ENCODE measurements around the gene SEC16B.

Gene SEC16B

DNA sequence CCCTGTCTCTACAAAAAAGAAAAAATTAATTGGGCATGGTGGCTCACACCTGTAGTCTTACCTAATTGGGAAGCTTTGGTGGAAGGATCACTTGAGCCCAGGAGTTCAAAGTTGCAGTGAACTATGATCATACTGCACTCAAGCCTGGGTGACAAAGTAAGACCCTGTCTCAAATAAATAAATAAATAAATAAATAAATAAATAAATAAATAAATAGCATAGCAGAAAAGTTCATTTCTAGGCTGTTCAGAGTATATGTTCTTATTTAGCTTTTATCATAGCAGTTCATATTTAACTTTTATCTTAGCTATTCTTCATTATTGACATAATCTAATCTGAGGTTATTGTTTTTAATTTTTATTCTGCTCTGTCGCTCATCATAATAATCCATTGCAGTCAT lies 8.7 kb upstream of the SEC16B start:
- no peak overlapping the region for H2BK5ac ChIP-seq (ENCODE audit: low read depth, low read length, poor library complexity, severe bottlenecking)
- no peak overlapping the region for H3K18ac ChIP-seq (ENCODE audit: low read depth in 1 of 2, low read length in 2 of 2)
- H4K91ac ChIP-seq (ENCODE audit: low read length), result no peak overlapping the region
- H2BK120ac ChIP-seq (ENCODE audit: low read depth, low read length), result no peak overlapping the region
- peaks cover 5% of the 10 kb centered on the region for H3K79me1 ChIP-seq (replicated peaks; ENCODE audit: low read length, poor library complexity, severe bottlenecking)
- DNase-seq, result no peak
- H2AFZ ChIP-seq (ENCODE audit: low read depth, low read length), result no peak overlapping the region
- H3K4me3 ChIP-seq (ENCODE audit: insufficient read depth in 1 of 2, low read depth in 1 of 2, low read length in 2 of 2), result no peak overlapping the region
- no peak overlapping the region for H4K8ac ChIP-seq (ENCODE audit: low read length)
- WGBS, result 100% methylated on average over 1 of the region's 1 CpG
- no peak overlapping the region for H3K23ac ChIP-seq (ENCODE audit: low read length in 2 of 2)
- H3K14ac ChIP-seq (ENCODE audit: low read length in 2 of 2), result no peak overlapping the region
- H3K9ac ChIP-seq (ENCODE audit: low read length), result no peak overlapping the region
- H2BK15ac ChIP-seq (ENCODE audit: low read depth, poor library complexity, severe bottlenecking), result no peak overlapping the region
- H3K27me3 ChIP-seq (ENCODE audit: control insufficient read depth in 1 of 2, insufficient read depth in 1 of 2, low read length in 2 of 2), result no peaks in the 10 kb centered on the region
- H3K27ac ChIP-seq (ENCODE audit: low read length, poor library complexity, severe bottlenecking), result peak overlapping the region; percentile 99
- H3K36me3 ChIP-seq (ENCODE audit: control insufficient read depth in 1 of 2, insufficient read depth in 2 of 2, low read depth in 1 of 2, low read length in 2 of 2), result no peaks in the 10 kb centered on the region
- H3K9me3 ChIP-seq (ENCODE audit: control insufficient read depth, low read length), result no peaks in the 10 kb centered on the region
- H3K4me2 ChIP-seq (ENCODE audit: low read length, poor library complexity, severe bottlenecking), result no peak overlapping the region
- peaks cover 8% of the 10 kb centered on the region for H3K4me1 ChIP-seq (ENCODE audit: control insufficient read depth, insufficient read depth, low read depth, low read length)
- H3K4ac ChIP-seq (ENCODE audit: low read depth in 1 of 2, low read length in 2 of 2), result no peak overlapping the region
- H2BK12ac ChIP-seq (ENCODE audit: low read length in 2 of 2), result no peak overlapping the region
- H2AK5ac ChIP-seq (ENCODE audit: low read length, severe bottlenecking), result peak overlapping the region; percentile 14

DNA sequence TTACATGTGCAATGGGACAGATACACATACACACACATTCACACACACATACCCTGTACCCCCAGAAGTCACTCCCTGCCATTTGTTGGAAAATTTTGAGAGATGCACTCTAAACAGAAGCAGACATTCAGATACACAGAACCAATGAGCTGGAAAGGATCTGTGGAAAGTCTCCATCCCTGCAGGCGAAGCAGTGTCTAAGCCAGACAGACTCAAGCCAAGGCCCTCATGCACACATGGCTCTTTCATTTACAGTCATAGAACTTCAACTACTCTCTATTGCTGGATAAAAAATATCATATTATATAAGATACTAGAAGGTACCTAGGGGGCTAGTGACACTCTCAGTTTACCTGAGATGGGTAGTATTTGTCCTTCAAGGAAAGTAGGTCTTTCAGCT lies 7.3 kb upstream of the SEC16B start:
- no CpG with 5 or more reads among the region's 1 CpG for WGBS
- no peak overlapping the region for H3K4me3 ChIP-seq (ENCODE audit: insufficient read depth in 1 of 2, low read depth in 1 of 2, low read length in 2 of 2)
- H3K36me3 ChIP-seq (ENCODE audit: control insufficient read depth in 1 of 2, insufficient read depth in 2 of 2, low read depth in 1 of 2, low read length in 2 of 2), result peaks cover 0 to 4% of the 10 kb centered on the region in 2 experiments
- H2AK5ac ChIP-seq (ENCODE audit: low read length, severe bottlenecking), result peak overlapping the region; percentile 14
- peaks cover 9% of the 10 kb centered on the region for H3K79me1 ChIP-seq (replicated peaks; ENCODE audit: low read length, poor library complexity, severe bottlenecking)
- DNase-seq, result no peak
- no peak overlapping the region for H4K91ac ChIP-seq (ENCODE audit: low read length)
- H3K9me3 ChIP-seq (ENCODE audit: control insufficient read depth, low read length), result no peaks in the 10 kb centered on the region
- H3K18ac ChIP-seq (ENCODE audit: low read depth in 1 of 2, low read length in 2 of 2), result no peak overlapping the region
- no peak overlapping the region for H2BK12ac ChIP-seq (ENCODE audit: low read length in 2 of 2)
- H2BK15ac ChIP-seq (ENCODE audit: low read depth, poor library complexity, severe bottlenecking), result no peak overlapping the region
- H3K4me1 ChIP-seq (ENCODE audit: control insufficient read depth, insufficient read depth, low read depth, low read length), result peaks cover 8% of the 10 kb centered on the region
- H3K4me2 ChIP-seq (ENCODE audit: low read length, poor library complexity, severe bottlenecking), result no peak overlapping the region
- H2BK120ac ChIP-seq (ENCODE audit: low read depth, low read length), result no peak overlapping the region
- no peak overlapping the region for H3K9ac ChIP-seq (ENCODE audit: low read length)
- H2AFZ ChIP-seq (ENCODE audit: low read depth, low read length), result no peak overlapping the region
- no peak overlapping the region for H3K14ac ChIP-seq (ENCODE audit: low read length in 2 of 2)
- no peaks in the 10 kb centered on the region for H3K27me3 ChIP-seq (ENCODE audit: control insufficient read depth in 1 of 2, insufficient read depth in 1 of 2, low read length in 2 of 2)
- H3K27ac ChIP-seq (ENCODE audit: low read length, poor library complexity, severe bottlenecking), result peak overlapping the region; percentile 99
- H3K23ac ChIP-seq (ENCODE audit: low read length in 2 of 2), result no peak overlapping the region
- no peak overlapping the region for H4K8ac ChIP-seq (ENCODE audit: low read length)
- peak overlapping the region; percentile 15 for H2BK5ac ChIP-seq (ENCODE audit: low read depth, low read length, poor library complexity, severe bottlenecking)
- no peak overlapping the region for H3K4ac ChIP-seq (ENCODE audit: low read depth in 1 of 2, low read length in 2 of 2)

DNA sequence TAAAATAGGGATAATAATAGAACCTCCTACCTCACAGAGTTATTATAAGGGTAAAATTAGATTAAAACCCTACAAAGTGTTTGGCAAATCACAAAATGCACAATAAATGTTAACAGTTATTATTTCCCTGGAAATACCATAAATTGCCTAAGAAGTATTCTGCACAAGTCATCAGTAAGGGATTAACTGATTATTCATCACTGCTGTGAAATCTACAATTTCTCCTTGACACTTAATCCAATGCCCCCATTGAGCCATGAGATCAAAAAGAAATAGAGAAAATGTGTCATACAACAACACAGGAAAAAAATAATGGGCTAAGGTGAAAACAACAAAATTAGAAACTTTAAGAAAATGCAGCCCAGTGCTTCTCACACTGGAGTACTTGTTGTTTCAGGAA lies 6.7 kb upstream of the SEC16B start:
- H2AFZ ChIP-seq (ENCODE audit: low read depth, low read length), result no peak overlapping the region

DNA sequence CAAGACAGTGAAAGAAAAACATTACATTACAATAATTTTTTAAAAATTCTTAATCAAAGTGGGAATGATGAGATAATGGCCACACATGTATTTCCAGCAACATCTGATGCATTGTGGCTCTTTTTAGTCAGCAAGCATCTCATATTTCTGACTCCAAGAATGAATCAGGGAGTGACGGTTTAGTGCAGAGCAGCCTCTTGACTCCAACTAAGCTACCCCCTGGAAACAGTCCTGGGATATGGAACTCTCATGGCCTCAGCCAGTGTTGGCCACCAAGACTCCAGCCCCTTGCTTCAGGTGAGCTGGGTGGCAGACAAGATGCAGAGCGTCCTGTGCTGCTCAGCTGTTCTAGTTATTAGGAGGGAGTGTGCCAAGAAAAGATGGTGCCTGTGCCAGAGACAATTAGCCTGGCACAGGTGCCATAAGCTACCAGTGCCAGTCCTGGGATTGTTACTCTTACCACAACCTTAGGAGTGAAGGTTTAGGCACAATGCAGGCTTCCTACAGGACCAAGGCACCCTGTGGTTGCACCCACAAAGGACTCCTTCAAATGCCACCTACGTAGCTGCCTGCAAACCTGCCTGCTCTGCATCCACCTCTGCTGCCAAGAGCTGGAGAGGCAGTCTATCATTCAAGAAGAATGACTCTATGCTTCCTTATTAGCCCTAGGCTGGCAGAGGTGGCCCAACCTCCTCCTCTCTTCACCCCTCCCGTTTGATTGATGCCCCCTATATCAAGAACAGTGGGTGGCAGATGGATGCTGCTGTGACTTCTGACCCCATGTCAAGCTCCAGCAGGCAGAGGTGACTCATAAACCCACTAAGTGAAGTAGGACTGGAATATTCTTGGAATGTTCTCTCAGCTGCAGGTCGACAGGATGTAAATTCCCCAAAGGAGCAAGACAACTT lies 6.0 kb upstream of the SEC16B start:
- Histone ChIP-seq H3K4ac (ENCODE audit: low read depth in 1 of 2, low read length in 2 of 2) (no peak overlapping the region), H3K18ac (ENCODE audit: low read depth in 1 of 2, low read length in 2 of 2) (no peak overlapping the region), H2BK5ac (ENCODE audit: low read depth, low read length, poor library complexity, severe bottlenecking) (peak overlapping the region; percentile 77), H3K79me1 (replicated peaks; ENCODE audit: low read length, poor library complexity, severe bottlenecking) (peaks cover 11% of the 10 kb centered on the region), H2BK12ac (ENCODE audit: low read length in 2 of 2) (peak overlapping the region in 1 of 2 experiments; percentile 2), H3K14ac (ENCODE audit: low read length in 2 of 2) (peak overlapping the region in 1 of 2 experiments; percentile 26), H3K9me3 (ENCODE audit: control insufficient read depth, low read length) (no peaks in the 10 kb centered on the region), H3K27me3 (ENCODE audit: control insufficient read depth in 1 of 2, insufficient read depth in 1 of 2, low read length in 2 of 2) (no peaks in the 10 kb centered on the region), H2BK120ac (ENCODE audit: low read depth, low read length) (no peak overlapping the region), H3K4me3 (ENCODE audit: insufficient read depth in 1 of 2, low read depth in 1 of 2, low read length in 2 of 2) (no peak overlapping the region), H3K27ac (ENCODE audit: low read length, poor library complexity, severe bottlenecking) (peak overlapping the region; percentile 99), H3K36me3 (ENCODE audit: control insufficient read depth in 1 of 2, insufficient read depth in 2 of 2, low read depth in 1 of 2, low read length in 2 of 2) (peaks cover 0 to 4% of the 10 kb centered on the region in 2 experiments), H2AFZ (ENCODE audit: low read depth, low read length) (no peak overlapping the region), H3K23ac (ENCODE audit: low read length in 2 of 2) (no peak overlapping the region), H3K4me2 (ENCODE audit: low read length, poor library complexity, severe bottlenecking) (peak overlapping the region; percentile 14), H2AK5ac (ENCODE audit: low read length, severe bottlenecking) (peak overlapping the region; percentile 98), H3K4me1 (ENCODE audit: control insufficient read depth, insufficient read depth, low read depth, low read length) (peaks cover 8% of the 10 kb centered on the region), H2BK15ac (ENCODE audit: low read depth, poor library complexity, severe bottlenecking) (no peak overlapping the region), H4K91ac (ENCODE audit: low read length) (no peak overlapping the region), H4K8ac (ENCODE audit: low read length) (no peak overlapping the region), H3K9ac (ENCODE audit: low read length) (peak overlapping the region; percentile 6)
- WGBS, result 54% methylated on average over 5 of the region's 5 CpGs
- DNase-seq, result peak; percentile 11

More for the DNA sequence above, 6.7 kb upstream of the SEC16B start:
- Histone ChIP-seq H3K4ac (ENCODE audit: low read depth in 1 of 2, low read length in 2 of 2) (no peak overlapping the region), H3K4me1 (ENCODE audit: control insufficient read depth, insufficient read depth, low read depth, low read length) (peaks cover 8% of the 10 kb centered on the region), H3K27me3 (ENCODE audit: control insufficient read depth in 1 of 2, insufficient read depth in 1 of 2, low read length in 2 of 2) (no peaks in the 10 kb centered on the region), H3K18ac (ENCODE audit: low read depth in 1 of 2, low read length in 2 of 2) (no peak overlapping the region), H2AK5ac (ENCODE audit: low read length, severe bottlenecking) (no peak overlapping the region), H3K4me3 (ENCODE audit: insufficient read depth in 1 of 2, low read depth in 1 of 2, low read length in 2 of 2) (no peak overlapping the region), H3K23ac (ENCODE audit: low read length in 2 of 2) (no peak overlapping the region), H3K9ac (ENCODE audit: low read length) (no peak overlapping the region), H4K8ac (ENCODE audit: low read length) (no peak overlapping the region), H3K79me1 (replicated peaks; ENCODE audit: low read length, poor library complexity, severe bottlenecking) (peaks cover 11% of the 10 kb centered on the region), H3K14ac (ENCODE audit: low read length in 2 of 2) (no peak overlapping the region), H3K4me2 (ENCODE audit: low read length, poor library complexity, severe bottlenecking) (no peak overlapping the region), H3K36me3 (ENCODE audit: control insufficient read depth in 1 of 2, insufficient read depth in 2 of 2, low read depth in 1 of 2, low read length in 2 of 2) (peaks cover 0 to 4% of the 10 kb centered on the region in 2 experiments), H2BK5ac (ENCODE audit: low read depth, low read length, poor library complexity, severe bottlenecking) (peak overlapping the region; percentile 15), H3K9me3 (ENCODE audit: control insufficient read depth, low read length) (no peaks in the 10 kb centered on the region), H3K27ac (ENCODE audit: low read length, poor library complexity, severe bottlenecking) (peak overlapping the region; percentile 99), H2BK15ac (ENCODE audit: low read depth, poor library complexity, severe bottlenecking) (no peak overlapping the region), H4K91ac (ENCODE audit: low read length) (no peak overlapping the region), H2BK12ac (ENCODE audit: low read length in 2 of 2) (no peak overlapping the region), H2BK120ac (ENCODE audit: low read depth, low read length) (no peak overlapping the region)
- no peak for DNase-seq
